ENCODE data around the gene TOP2B. TPM values are rescaled to one million over a fixed set of nuclear protein-coding genes. Genes with fewer than 3 reads are reported as not detected.

TOP2B gene, protein sequence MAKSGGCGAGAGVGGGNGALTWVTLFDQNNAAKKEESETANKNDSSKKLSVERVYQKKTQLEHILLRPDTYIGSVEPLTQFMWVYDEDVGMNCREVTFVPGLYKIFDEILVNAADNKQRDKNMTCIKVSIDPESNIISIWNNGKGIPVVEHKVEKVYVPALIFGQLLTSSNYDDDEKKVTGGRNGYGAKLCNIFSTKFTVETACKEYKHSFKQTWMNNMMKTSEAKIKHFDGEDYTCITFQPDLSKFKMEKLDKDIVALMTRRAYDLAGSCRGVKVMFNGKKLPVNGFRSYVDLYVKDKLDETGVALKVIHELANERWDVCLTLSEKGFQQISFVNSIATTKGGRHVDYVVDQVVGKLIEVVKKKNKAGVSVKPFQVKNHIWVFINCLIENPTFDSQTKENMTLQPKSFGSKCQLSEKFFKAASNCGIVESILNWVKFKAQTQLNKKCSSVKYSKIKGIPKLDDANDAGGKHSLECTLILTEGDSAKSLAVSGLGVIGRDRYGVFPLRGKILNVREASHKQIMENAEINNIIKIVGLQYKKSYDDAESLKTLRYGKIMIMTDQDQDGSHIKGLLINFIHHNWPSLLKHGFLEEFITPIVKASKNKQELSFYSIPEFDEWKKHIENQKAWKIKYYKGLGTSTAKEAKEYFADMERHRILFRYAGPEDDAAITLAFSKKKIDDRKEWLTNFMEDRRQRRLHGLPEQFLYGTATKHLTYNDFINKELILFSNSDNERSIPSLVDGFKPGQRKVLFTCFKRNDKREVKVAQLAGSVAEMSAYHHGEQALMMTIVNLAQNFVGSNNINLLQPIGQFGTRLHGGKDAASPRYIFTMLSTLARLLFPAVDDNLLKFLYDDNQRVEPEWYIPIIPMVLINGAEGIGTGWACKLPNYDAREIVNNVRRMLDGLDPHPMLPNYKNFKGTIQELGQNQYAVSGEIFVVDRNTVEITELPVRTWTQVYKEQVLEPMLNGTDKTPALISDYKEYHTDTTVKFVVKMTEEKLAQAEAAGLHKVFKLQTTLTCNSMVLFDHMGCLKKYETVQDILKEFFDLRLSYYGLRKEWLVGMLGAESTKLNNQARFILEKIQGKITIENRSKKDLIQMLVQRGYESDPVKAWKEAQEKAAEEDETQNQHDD (N-terminal part only)
- total RNA-seq (2022; extraction: Qiagen RNA extraction; ENCODE audit: low read depth), result 54.2 to 71.0 TPM (median 63.6 TPM) in 5 replicates

DNA sequence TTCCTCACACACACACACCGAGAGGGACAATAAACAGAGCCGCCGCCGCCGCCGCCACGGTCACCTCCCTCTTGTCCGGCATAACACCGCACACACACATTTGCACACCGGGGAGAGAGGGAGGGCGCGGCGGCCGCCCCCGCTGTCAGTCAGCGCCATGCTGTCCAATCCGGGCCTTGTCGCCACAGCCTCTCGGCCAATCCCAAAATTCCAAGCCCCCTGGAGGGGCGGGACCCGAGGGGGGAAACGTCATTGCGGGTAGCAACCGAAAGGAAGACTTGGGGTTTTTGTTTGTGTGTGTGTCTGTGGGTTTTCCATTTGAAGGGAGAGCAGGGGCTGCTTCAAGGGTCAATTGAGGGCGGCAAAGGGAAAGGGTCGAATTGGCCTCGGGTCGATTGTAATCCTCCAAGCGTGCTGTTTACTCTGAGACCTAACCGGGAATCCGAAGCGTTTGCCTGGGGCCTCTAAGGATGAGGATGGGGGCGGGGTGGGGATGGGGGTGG, at the start of gene TOP2B:
TOP2B (minus strand) TSS at position 96 of the 503 bp plus-strand sequence. CDS start 610 bp downstream, outside the sequence.

Other genes with a start within 250 kb of the TOP2B start
- 5.1 to 8.9 TPM (median 7.6 TPM) in 5 replicates for gene RARB, start 236.6 kb downstream of the TOP2B start, total RNA-seq (2022; extraction: Qiagen RNA extraction; ENCODE audit: low read depth)
- gene NGLY1, start 118.5 kb upstream of the TOP2B start, total RNA-seq (2022; extraction: Qiagen RNA extraction; ENCODE audit: low read depth), result 18.5 to 21.5 TPM (median 19.9 TPM) in 5 replicates
- 17.6 to 20.2 TPM (median 19.2 TPM) in 5 replicates for gene OXSM, start 125.2 kb upstream of the TOP2B start, total RNA-seq (2022; extraction: Qiagen RNA extraction; ENCODE audit: low read depth)

Measured in A549 treated with GW870086 at 1 μM for 4 hours (cell line).